HCEC 1CT (cell line): ENCODE results near the gene SHKBP1.
"Not testable (repeated sequence)": the region's sequence is repeated elsewhere in the genome, so short reads cannot be mapped to it uniquely, and the experiment has no call there.

Experiments
- DNase-seq: peaks from one replicate; pipeline ENCODE4 v3.0.0-alpha.2; 2017

Gene SHKBP1, protein sequence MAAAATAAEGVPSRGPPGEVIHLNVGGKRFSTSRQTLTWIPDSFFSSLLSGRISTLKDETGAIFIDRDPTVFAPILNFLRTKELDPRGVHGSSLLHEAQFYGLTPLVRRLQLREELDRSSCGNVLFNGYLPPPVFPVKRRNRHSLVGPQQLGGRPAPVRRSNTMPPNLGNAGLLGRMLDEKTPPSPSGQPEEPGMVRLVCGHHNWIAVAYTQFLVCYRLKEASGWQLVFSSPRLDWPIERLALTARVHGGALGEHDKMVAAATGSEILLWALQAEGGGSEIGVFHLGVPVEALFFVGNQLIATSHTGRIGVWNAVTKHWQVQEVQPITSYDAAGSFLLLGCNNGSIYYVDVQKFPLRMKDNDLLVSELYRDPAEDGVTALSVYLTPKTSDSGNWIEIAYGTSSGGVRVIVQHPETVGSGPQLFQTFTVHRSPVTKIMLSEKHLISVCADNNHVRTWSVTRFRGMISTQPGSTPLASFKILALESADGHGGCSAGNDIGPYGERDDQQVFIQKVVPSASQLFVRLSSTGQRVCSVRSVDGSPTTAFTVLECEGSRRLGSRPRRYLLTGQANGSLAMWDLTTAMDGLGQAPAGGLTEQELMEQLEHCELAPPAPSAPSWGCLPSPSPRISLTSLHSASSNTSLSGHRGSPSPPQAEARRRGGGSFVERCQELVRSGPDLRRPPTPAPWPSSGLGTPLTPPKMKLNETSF

GRCh38 chr19:40576585-40577451 is at the start of gene SHKBP1:
Gene SHKBP1, plus strand, starts transcription at chr19:40576873. Its CDS starts 27 bp downstream, at chr19:40576900.
- peak; percentile 91 for DNase-seq

- DNase-seq: no peak
These were observed 48.6 kb upstream of the SHKBP1 start for GRCh38 chr19:40528078-40528477.

- DNase-seq: no peak
These were observed 48.1 kb upstream of the SHKBP1 start for GRCh38 chr19:40528533-40529092.

- DNase-seq: peak; percentile 62
These were observed 47.3 kb upstream of the SHKBP1 start for GRCh38 chr19:40529093-40529954.

GRCh38 chr19:40530091-40530901 is 46.4 kb upstream of the SHKBP1 start:
- DNase-seq: no peak

DNA sequence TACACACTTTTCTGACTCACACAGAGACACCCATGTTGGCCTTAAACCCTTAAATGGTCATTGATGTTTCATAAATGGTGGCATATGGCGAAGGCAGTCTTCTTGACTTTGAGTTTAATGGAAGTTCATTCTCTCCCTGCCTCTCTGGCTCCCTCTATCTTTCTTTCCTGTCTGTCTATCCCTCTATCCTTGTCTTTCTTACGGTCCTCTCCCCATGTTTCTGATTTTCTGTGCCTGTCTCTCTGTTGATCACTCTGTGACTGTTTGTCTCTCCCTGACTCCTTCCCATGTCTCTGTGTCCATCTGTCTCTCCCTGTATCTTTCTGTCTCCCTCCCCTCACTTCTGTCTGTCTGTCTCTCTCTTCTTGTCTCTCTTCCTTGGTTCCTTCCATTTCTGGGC is 43.2 kb upstream of the SHKBP1 start:
- DNase-seq: no peak

- DNase-seq: no peak
These were observed 42.5 kb upstream of the SHKBP1 start for GRCh38 chr19:40534148-40534547.

- peak; percentile 29 for DNase-seq
These were observed 37.6 kb upstream of the SHKBP1 start for GRCh38 chr19:40539070-40539469.

DNA sequence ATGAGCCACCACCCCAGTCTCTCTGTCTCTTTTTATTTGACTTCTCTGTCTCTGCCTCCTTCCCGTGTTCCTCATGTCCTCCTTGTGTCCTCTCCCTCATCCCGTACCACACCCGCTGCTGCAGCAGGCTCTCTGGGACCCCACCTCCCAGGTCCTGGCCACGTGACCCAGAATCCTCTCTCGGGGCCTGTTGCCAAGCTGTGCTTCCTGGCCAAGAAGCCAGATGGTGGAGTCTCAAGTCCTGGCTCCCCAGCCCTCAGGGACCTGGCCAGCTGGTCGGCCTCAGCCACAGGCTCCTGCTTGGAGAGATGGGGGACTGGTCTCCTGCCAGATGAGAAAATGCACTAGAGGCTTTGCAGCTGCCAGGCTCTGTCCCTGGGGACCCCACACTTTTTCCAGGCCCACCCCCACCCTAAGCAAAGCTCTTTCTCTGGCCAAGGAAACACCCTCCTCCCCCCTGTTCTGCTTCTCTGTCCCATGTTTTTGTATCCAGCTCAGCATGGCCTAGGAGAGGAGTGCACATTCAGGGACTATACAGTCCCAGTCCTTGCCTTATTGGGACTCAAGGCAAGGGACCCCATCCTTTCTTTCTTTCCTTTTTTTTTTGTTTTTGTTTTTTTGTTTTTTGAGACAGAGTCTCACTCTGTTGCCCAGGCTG is 34.3 kb upstream of the SHKBP1 start:
- no peak for DNase-seq

- no peak for DNase-seq
These were observed 33.6 kb upstream of the SHKBP1 start for GRCh38 chr19:40543029-40543597.

DNA sequence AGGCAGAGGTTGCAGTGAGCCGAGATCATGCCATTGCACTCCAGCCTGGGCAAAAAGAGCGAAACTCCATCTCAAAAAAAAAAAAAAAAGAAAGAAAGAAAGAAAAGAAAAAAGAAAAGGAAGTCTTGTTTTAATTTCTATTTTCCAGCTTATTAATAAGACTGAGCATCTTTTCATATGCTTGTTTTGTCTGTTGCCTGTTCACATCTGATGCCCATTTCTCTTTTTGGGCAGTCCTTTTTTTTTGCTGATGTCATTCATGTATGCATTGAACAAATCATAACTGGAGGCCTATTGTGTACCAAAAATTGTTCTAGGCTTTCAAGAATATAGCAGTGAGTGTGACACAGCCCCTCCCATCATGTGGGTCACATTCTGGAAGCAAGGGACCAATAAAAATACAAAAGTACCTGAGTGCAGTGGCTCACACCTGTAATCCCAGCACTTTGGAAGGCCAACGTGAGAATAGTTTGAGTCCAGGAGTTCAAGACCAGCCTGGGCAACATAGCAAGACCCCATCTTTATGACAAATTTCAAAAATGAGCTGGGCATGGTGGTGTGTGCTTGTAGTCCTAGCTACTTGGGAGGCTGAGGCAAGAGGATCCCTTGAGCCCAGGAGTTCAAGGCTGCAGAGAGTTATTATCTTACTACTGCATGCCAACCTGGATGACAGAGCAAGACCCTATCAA is 30.4 kb upstream of the SHKBP1 start:
- not testable (repeated sequence) for DNase-seq

GRCh38 chr19:40547190-40547589 is 29.5 kb upstream of the SHKBP1 start:
- not testable (repeated sequence) for DNase-seq

DNA sequence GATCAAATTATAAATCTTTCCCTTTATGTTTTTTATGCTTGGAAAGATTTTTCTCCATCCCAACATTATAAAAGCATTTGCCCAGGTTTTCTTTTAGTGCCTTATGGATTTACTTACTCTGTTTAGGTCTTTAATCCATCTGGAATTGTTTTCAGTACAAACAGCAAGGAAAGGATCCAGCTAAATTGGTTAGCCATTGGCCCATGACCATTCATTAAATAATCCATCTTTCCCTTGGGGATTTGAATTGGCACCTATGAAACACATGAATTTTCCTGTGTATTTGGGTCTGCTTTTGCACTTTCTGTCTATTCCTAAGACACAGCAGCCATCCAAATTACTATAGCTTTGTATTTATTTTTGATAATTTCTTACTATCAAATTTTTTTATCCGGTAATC is 28.8 kb upstream of the SHKBP1 start:
- DNase-seq: no peak

- peak; percentile 28 for DNase-seq
These were observed 27.5 kb upstream of the SHKBP1 start for GRCh38 chr19:40549007-40549708.

GRCh38 chr19:40550951-40551350 is 25.7 kb upstream of the SHKBP1 start:
- no peak for DNase-seq

DNA sequence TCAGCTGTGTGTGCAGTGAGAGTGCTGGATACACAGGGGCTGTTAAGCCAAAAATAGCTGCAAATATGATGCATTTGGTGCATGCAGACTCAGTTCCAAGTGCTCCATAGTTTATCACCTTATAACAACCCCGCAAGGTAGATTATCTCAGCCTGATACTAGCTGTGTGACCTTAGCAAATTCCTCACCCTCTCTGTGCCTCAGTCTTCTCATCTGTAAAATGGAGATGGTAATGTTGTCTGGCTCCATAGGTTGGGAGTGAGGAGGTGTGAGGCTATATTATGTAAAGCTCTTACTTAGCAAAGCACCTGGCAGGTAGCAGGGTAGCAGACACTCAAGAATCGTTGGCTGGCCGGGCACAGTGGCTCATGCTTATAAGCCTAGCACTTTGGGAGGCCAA is 23.8 kb upstream of the SHKBP1 start:
- DNase-seq: no peak

DNA sequence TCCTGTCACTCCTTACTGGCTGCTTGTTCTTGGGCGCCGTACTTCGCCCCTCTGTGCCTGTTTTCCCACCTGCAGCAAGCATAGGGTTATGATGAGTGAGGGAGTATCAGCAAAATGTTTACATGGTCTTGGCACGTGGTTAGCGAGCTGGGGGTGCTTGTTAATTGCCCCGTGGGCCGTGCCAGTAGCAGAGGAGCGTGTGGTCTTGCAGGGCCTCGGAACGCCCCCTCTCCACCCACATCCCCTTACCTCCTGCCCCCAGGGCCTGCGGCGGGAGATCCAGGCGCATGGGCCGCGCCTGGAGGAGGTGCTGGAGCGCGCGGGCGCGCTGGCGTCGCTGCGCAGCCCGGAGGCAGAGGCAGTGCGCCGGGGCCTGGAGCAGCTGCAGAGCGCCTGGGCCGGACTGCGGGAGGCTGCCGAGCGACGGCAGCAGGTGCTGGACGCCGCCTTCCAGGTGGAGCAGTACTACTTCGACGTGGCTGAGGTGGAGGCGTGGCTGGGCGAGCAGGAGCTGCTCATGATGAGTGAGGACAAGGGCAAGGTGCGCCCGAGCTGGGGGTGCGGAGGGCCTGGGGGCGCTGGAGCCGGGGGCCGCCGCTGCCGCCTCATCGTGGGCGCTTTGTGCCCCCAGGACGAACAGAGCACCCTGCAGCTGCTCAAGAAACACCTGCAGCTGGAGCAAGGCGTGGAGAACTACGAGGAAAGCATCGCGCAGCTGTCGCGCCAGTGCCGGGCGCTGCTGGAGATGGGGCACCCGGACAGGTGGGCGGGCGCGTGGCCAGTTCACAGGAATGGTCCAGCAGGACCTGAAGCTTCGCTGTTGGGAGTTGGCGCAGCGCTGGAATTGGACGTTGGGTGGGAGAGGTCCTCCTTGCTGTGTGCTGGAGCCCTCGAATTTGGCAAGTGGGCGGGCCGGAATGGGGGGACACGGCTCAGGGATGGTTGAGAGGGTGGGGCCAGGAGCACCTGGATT is 22.5 kb upstream of the SHKBP1 start:
- DNase-seq: no peak
